BJ (cell line): ENCODE data around the gene CENPP. TPM values are rescaled to one million over a fixed set of nuclear protein-coding genes. Genes with fewer than 3 reads are reported as not detected.

Experiments used
- CTCF ChIA-PET: fragments of 350-600 bp; formaldehyde crosslinking; extraction: SDS; loops from one replicate; lab custom pipeline; 2021; ENCODE audit warnings: antibody characterized with exemption, inconsistent platforms; lab: Yijun Ruan, JAX
- POLR2A ChIA-PET: fragments of 300-600 bp; sonication (Branson Sonifier 250); formaldehyde crosslinking; extraction: SDS; loops from one replicate; lab custom pipeline; 2021; ENCODE audit warnings: antibody characterized with exemption; lab: Charles Lee
- DNase-seq: peaks from one replicate; pipeline ENCODE4 v3.0.0-alpha.2; 2011; ENCODE audit warnings: low read depth
- H3K27me3 ChIP-seq: 2 replicates; pipeline ENCODE4 v1.6.0; 2011; ENCODE audit warnings: low read length; ENCODE audit not compliant: control insufficient read depth, insufficient read depth
- H3K36me3 ChIP-seq: 2 replicates; pipeline ENCODE4 v1.5.1; 2011; ENCODE audit warnings: low read length; ENCODE audit not compliant: control insufficient read depth, insufficient read depth
- H3K4me3 ChIP-seq: 2 replicates; pipeline ENCODE4 v1.5.1; 2011; ENCODE audit warnings: low read depth, mild to moderate bottlenecking, control low read depth, low read length
- CTCF ChIP-seq: IDR thresholded peaks from 2 replicates; pipeline ENCODE4 v1.5.1; 2011; ENCODE audit warnings: low read depth, mild to moderate bottlenecking, control low read depth, inconsistent platforms, low read length, moderate library complexity; ENCODE audit not compliant: insufficient read depth
- polyA plus RNA-seq: library from polyadenylated mRNA; depleted of rRNA; stranded (reverse); fragments of >200 nt; gene quantifications from 2 replicates; pipeline ENCODE4 v1.2.3, GENCODE V29; 2011

The CENPP gene
- polyA plus RNA-seq, 1 experiment, result 1.3 TPM

DNA sequence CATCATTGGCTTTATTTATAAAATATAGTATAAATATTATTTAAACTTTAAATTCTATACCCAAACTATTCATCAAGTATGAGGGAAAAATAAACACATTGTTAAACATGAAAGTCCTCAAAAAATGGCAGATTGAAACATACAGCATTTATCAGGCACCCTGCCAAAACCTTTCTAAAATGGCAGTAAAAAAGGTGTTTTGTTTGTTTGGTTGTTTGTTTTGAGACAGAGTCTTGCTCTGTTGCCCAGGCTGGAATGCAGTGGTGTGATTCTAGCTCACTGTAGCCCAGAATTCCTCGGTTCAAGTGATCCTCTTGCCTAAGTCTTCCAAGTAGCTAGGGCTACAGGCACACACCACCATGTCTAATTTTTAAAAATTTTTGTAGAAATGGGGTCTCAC is 270.2 kb downstream of the CENPP start:
- Histone ChIP-seq H3K4me3 (no peak overlapping the region), H3K36me3 (no peaks in the 10 kb centered on the region), H3K27me3 (no peaks in the 10 kb centered on the region)
- TF ChIP-seq CTCF, result no peak
- DNase-seq, result no peak
- CTCF ChIA-PET, result no interaction called here
- POLR2A ChIA-PET, result no interaction called here

DNA sequence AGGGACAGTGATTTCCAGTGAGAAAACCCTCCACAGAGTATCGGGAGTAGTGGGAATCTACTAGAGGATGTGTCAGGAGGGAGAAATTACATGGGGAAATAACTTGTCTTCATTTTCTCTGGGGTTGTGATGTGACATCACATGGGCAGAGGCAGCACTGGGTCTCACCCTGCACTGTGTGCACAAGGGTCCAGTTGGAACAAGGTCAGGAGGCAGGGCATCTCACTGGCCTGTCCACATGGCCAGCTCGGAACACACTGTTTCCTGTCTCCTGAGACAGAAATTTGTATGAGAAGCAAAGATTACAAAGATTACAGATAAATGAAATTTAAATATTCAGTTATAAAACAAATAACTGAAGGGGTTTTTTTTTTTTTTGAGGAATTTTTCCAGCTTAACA is 272.6 kb downstream of the CENPP start:
- Histone ChIP-seq H3K4me3 (no peak overlapping the region), H3K27me3 (no peaks in the 10 kb centered on the region), H3K36me3 (no peaks in the 10 kb centered on the region)
- POLR2A ChIA-PET, result no interaction called here
- TF ChIP-seq CTCF, result no peak
- CTCF ChIA-PET, result interaction anchor here (1.1 kb wide), 1 partner anchor 10 kb away, joined by 3 read pairs; no protein-coding TSS in a partner anchor
- no peak for DNase-seq

- Histone ChIP-seq H3K27me3 (no peaks in the 10 kb centered on the region), H3K4me3 (no peak overlapping the region), H3K36me3 (no peaks in the 10 kb centered on the region)
- TF ChIP-seq CTCF, result no peak
- POLR2A ChIA-PET, result no interaction called here
- CTCF ChIA-PET, result interaction anchor here (0.8 kb wide), 1 partner anchor 11 kb away, joined by 3 read pairs; no protein-coding TSS in a partner anchor
- DNase-seq, result no peak
Measured at GRCh38 chr9:92599938-92600461, 274.2 kb downstream of the CENPP start.

DNA sequence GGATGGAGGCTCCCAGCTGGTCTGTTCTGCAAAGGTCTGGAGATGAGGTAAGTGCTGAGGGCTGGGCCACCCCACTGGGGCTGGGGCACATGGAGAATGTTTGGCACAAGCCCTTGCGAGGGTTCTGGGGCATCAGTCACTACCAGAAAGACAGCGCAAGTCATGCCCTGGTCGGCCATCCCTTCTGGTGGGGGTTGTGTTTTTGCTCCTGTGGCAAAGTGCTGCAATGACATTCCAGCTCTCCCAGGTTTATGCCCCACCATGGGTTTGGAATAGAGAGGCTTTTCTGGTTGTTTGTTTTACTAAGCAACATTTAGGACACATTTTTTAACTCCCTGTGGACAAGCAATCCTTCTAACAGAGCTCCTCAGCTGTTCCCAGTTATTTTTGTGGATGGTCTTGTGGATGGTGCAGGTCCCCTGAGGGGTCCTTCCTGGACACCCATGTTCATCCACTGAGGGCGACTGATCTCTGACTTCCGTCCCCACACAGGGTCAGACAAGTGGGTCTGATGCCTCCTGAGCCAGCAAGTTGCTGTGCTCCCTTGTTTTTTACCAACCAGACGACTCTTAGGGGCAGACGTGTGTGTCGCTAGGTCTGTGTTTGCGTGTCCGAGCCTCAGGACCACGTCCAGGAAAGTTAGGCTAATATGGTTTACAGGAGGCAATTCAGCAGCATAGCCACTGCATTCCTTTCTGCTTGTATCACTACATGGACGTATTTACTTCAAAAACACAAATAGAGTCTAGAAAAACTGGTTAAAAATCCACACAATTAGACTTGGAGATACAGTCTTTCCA is 274.9 kb downstream of the CENPP start:
- ChIA-PET CTCF (interaction anchor here (0.6 to 0.8 kb wide), 2 partner anchors 11 to 63 kb away, joined by 3 read pairs; no protein-coding TSS in a partner anchor), POLR2A (no interaction called here)
- no peaks in the 10 kb centered on the region for H3K27me3 ChIP-seq
- H3K36me3 ChIP-seq, result no peaks in the 10 kb centered on the region
- peak; percentile 47 for DNase-seq
- H3K4me3 ChIP-seq, result no peak overlapping the region
- TF ChIP-seq CTCF, result no peak

- DNase-seq, result no peak
- Histone ChIP-seq H3K4me3 (no peak overlapping the region), H3K27me3 (no peaks in the 10 kb centered on the region), H3K36me3 (no peaks in the 10 kb centered on the region)
- TF ChIP-seq CTCF, result no peak
- POLR2A ChIA-PET, result no interaction called here
- CTCF ChIA-PET, result interaction anchor here (0.6 kb wide), 1 partner anchor 64 kb away, joined by 3 read pairs; no protein-coding TSS in a partner anchor
Measured at GRCh38 chr9:92601451-92601850, 275.7 kb downstream of the CENPP start.
